Caco-2 (cell line): Measurements from ENCODE around the gene CCT8L2. TPM values are rescaled to one million over a fixed set of nuclear protein-coding genes. Genes with fewer than 3 reads are reported as not detected.
"Not testable (repeated sequence)": the region's sequence is repeated elsewhere in the genome, so short reads cannot be mapped to it uniquely, and the experiment has no call there.

Experiments used
- BruUV-seq: library from RNA; stranded (reverse); fragments of 400-500 nt; replicated peaks from 2 replicates; lab custom pipeline; 2021; lab: Mats Ljungman, UMichigan
- CTCF ChIA-PET: fragments of 300-600 bp; sonication (Branson Sonifier 250); formaldehyde crosslinking; loops from one replicate; lab custom pipeline; 2022; ENCODE audit warnings: antibody characterized with exemption; lab: Charles Lee
- POLR2A ChIA-PET: fragments of 300-600 bp; sonication (Branson Sonifier 250); formaldehyde crosslinking; loops from one replicate; lab custom pipeline; 2022; ENCODE audit warnings: antibody characterized with exemption; lab: Charles Lee
- DNase-seq, 2 experiments: peaks; one replicate each; pipeline versions ENCODE4 v3.0.0 to v3.0.0-alpha.2; 2020 to 2022
- H3K27me3 ChIP-seq: replicated peaks from 2 replicates; pipeline ENCODE4 v1.6.0; 2011; ENCODE audit warnings: low read length; ENCODE audit not compliant: control insufficient read depth, insufficient read depth
- H3K36me3 ChIP-seq: 2 replicates; pipeline ENCODE4 v1.5.1; 2011; ENCODE audit warnings: low read length; ENCODE audit not compliant: control insufficient read depth, insufficient read depth
- H3K4me1 ChIP-seq: fragments of 250-450 bp; sonication (Bioruptor Pico); 2 replicates; pipeline ENCODE4 v1.5.1; 2020; ENCODE audit warnings: mild to moderate bottlenecking
- H3K4me3 ChIP-seq: 2 replicates; pipeline ENCODE4 v1.5.1; 2011; ENCODE audit warnings: low read depth, mild to moderate bottlenecking, control low read depth, low read length
- H3K9me3 ChIP-seq: fragments of 250-450 bp; sonication (Bioruptor Pico); 2 replicates; pipeline ENCODE4 v1.5.1; 2020; ENCODE audit warnings: mild to moderate bottlenecking, moderate library complexity
- H3K27ac Mint-ChIP-seq: one replicate; pipeline ENCODE4 v1.8.0; 2022; ENCODE audit warnings: mixed read lengths; ENCODE audit not compliant: unreplicated experiment
- H3K27me3 Mint-ChIP-seq: one replicate; pipeline ENCODE4 v1.8.0; 2022; ENCODE audit warnings: mixed read lengths; ENCODE audit not compliant: insufficient read depth, unreplicated experiment
- H3K36me3 Mint-ChIP-seq: one replicate; pipeline ENCODE4 v1.8.0; 2022; ENCODE audit warnings: mild to moderate bottlenecking, mixed read lengths; ENCODE audit not compliant: insufficient read depth, unreplicated experiment
- H3K4me1 Mint-ChIP-seq: one replicate; pipeline ENCODE4 v1.8.0; 2022; ENCODE audit warnings: low read depth, mixed read lengths; ENCODE audit not compliant: unreplicated experiment
- H3K4me3 Mint-ChIP-seq: one replicate; pipeline ENCODE4 v1.8.0; 2022; ENCODE audit warnings: mild to moderate bottlenecking, moderate library complexity, mixed read lengths; ENCODE audit not compliant: unreplicated experiment
- H3K9me3 Mint-ChIP-seq: one replicate; pipeline ENCODE4 v1.8.0; 2022; ENCODE audit warnings: mixed read lengths; ENCODE audit not compliant: unreplicated experiment
- intact Hi-C: fragments of 100-400 bp; cut with micrococcal nuclease; formaldehyde crosslinking; loops from one replicate; pipeline ENCODE4 v1.10.0; 2022; ENCODE audit not compliant: unreplicated experiment
- total RNA-seq: library from RNA; stranded (reverse); gene quantifications from 2 replicates; pipeline ENCODE4 v1.2.3, GENCODE V29; 2022
- TF ChIP-seq, protein P1 (sequence below), 2 experiments: fragments of 200-600 bp in 1 of 2; IDR thresholded peaks; 1 replicate in 1 of 2; 2 replicates in 1 of 2; pipeline versions ENCODE4 v1.5.1 to v1.8.0; 2011 to 2022; ENCODE audit warnings: antibody characterized with exemption in 1 of 2, control low read depth in 1 of 2, inconsistent platforms in 1 of 2, low read depth in 1 of 2, low read length in 1 of 2, mild to moderate bottlenecking in 1 of 2, moderate library complexity in 1 of 2; ENCODE audit not compliant: insufficient read depth in 1 of 2, severe bottlenecking in 1 of 2, unreplicated experiment in 1 of 2

Gene CCT8L2
- total RNA-seq, 1 experiment from 2014 or later = not detected

DNA sequence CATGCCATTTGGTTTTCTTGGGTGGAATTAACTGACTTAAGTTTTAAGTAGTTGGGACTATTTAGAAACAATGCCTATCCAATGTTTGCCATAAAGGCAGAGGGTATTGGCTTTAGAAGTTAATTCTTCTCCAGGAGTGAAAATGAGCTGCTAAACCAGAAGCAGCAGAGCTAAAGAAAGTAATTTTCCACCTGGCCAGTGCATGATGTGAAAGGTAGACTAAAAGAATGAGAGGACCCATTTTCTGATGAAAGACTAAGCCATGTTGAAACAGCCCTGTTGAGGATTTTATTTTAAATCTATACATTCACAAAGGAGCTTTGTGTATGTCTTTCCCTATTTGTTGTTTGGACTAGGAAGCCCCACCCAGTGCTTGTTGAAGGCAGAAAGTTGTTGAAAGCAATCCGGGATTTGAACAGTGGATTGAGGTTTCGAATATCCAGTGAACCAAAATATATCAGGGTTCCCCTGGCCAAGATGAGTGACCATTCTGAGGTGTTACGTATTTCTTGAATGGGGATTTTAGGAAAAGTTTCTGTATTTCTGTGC, 23.9 kb upstream of the CCT8L2 start:
- H3K4me3 ChIP-seq, intact Hi-C loops, H3K36me3 ChIP-seq, H3K4me1 Mint-ChIP-seq, H3K4me3 Mint-ChIP-seq, POLR2A ChIA-PET, H3K27ac Mint-ChIP-seq, H3K4me1 ChIP-seq, H3K27me3 Mint-ChIP-seq, H3K36me3 Mint-ChIP-seq, H3K27me3 ChIP-seq, CTCF ChIA-PET, H3K9me3 ChIP-seq, BruUV-seq, DNase-seq: not testable (repeated sequence)
- H3K9me3 Mint-ChIP-seq = peaks cover 14% of the 10 kb centered on the region

DNA sequence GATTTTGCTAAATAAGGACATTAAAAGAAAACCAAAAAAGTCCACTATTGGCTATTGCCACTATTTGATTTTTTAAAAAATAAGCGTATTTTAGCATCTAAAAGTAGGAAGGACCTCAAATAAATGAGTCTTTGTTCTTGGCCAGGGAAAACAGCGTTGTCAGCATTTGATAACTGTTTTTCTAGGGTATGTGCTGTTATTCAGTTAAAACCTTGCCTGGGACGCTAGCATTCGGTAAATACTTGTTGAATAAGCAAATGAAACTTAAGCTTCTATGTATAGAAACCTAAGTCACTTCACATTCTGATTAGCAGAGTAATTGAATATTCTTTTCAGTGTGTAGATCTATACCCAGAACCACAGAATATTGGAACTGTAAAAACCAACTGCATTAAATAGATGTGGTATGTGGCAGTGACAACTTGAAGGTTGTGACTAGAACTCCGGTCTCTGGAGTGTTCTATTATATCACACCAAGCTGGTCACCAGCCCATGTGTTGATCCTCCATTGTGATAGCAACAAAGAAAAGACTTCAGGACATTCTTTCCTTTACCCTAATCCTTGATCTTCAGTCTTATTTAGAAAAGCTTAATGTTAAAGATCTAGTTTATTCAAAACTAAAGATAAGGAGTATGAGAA, 23.1 kb upstream of the CCT8L2 start:
- H3K9me3 Mint-ChIP-seq = peaks cover 16% of the 10 kb centered on the region
- DNase-seq, CTCF ChIA-PET, H3K36me3 Mint-ChIP-seq, intact Hi-C loops, BruUV-seq, POLR2A ChIA-PET, H3K4me3 Mint-ChIP-seq, H3K27ac Mint-ChIP-seq, H3K27me3 ChIP-seq, H3K4me1 ChIP-seq, H3K36me3 ChIP-seq, H3K4me1 Mint-ChIP-seq, H3K4me3 ChIP-seq, H3K27me3 Mint-ChIP-seq, H3K9me3 ChIP-seq: not testable (repeated sequence)

DNA sequence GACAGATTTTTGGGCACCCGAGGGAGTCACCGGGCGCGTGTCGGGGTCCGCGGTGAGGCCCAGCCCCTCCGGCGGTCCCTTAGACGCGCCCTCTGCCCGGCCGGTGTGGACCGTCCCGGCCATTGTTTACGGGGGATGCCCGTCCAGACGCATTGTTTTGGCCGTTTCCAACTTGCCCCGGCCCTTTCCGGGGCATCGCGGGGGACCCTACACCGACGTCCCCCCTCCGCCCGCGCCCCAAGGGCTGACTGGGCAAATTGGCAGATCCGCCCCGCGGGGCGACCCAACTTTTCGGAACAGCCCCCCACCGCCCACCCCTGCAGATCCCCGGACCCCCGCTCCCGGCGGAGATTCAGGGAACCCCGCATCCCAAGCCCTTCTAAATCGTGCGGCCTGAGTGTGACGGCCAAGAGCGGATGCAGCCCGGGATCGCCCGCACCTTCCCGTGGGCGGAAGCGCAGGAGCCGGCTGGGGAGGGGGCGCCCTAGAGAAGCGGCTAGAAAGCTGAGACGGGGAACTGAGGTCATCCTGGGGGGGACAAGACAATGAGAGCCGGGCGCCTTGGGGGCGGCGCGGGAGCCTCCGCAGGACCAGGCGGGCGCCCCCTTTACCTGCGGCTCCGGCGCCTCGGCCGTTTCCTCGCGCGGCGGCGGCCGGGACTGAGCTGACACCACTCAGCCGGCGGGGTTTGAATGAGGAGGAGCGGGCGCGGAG, 17.1 kb upstream of the CCT8L2 start:
- Histone ChIP-seq H3K9me3 (no peaks in the 10 kb centered on the region), H3K36me3 (no peaks in the 10 kb centered on the region), H3K4me1 (no peaks in the 10 kb centered on the region), H3K27me3 (no peaks in the 10 kb centered on the region), H3K4me3 (no peak overlapping the region)
- Mint-ChIP-seq H3K9me3 (peaks cover 16% of the 10 kb centered on the region), H3K36me3 (no peaks in the 10 kb centered on the region), H3K27me3 (peaks cover 4% of the 10 kb centered on the region), H3K4me1 (no peaks in the 10 kb centered on the region), H3K4me3 (no peak overlapping the region), H3K27ac (no peak overlapping the region)
- DNase-seq = no peak
- intact Hi-C loops = no loop called here
- no TSS peak for BruUV-seq
- TF ChIP-seq, protein P1, sequence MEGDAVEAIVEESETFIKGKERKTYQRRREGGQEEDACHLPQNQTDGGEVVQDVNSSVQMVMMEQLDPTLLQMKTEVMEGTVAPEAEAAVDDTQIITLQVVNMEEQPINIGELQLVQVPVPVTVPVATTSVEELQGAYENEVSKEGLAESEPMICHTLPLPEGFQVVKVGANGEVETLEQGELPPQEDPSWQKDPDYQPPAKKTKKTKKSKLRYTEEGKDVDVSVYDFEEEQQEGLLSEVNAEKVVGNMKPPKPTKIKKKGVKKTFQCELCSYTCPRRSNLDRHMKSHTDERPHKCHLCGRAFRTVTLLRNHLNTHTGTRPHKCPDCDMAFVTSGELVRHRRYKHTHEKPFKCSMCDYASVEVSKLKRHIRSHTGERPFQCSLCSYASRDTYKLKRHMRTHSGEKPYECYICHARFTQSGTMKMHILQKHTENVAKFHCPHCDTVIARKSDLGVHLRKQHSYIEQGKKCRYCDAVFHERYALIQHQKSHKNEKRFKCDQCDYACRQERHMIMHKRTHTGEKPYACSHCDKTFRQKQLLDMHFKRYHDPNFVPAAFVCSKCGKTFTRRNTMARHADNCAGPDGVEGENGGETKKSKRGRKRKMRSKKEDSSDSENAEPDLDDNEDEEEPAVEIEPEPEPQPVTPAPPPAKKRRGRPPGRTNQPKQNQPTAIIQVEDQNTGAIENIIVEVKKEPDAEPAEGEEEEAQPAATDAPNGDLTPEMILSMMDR (IDR thresholded peaks at IDR 0.05; ENCODE audit: insufficient read depth in 1 of 2, low read depth in 1 of 2, low read length in 1 of 2, severe bottlenecking in 1 of 2, unreplicated experiment in 1 of 2) = no peak
- CTCF ChIA-PET = no interaction called here
- POLR2A ChIA-PET = no interaction called here

DNA sequence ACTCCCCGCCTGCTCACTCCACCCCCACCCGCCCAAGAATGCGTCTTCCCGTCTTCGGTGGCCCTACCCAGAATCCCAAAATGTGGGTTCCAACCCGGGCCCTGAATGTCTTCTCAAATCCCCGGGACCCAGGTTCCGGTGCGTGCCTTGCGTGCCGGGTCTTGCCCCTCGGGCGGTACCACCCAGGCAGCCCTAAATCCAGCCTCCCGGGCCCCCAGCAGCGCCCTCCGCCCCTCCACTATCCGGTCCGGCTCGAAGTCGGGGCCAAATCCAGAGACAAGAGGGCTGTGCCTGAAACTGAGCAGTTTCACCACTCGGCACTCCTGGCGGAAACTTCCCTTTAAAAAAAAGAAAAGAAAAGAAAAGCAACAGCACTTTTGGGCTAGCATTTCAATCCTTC, 16.3 kb upstream of the CCT8L2 start:
- CTCF ChIA-PET = no interaction called here
- intact Hi-C loops = no loop called here
- Histone ChIP-seq H3K4me3 (no peak overlapping the region), H3K36me3 (no peaks in the 10 kb centered on the region), H3K4me1 (no peaks in the 10 kb centered on the region), H3K9me3 (no peaks in the 10 kb centered on the region), H3K27me3 (no peaks in the 10 kb centered on the region)
- Mint-ChIP-seq H3K4me3 (no peak overlapping the region), H3K27ac (no peak overlapping the region), H3K9me3 (peaks cover 16% of the 10 kb centered on the region), H3K36me3 (no peaks in the 10 kb centered on the region), H3K27me3 (peaks cover 4% of the 10 kb centered on the region), H3K4me1 (no peaks in the 10 kb centered on the region)
- POLR2A ChIA-PET = no interaction called here
- DNase-seq = no peak
- BruUV-seq = no TSS peak
- TF ChIP-seq, protein P1 (IDR thresholded peaks at IDR 0.05; ENCODE audit: insufficient read depth in 1 of 2, low read depth in 1 of 2, low read length in 1 of 2, severe bottlenecking in 1 of 2, unreplicated experiment in 1 of 2) = no peak

DNA sequence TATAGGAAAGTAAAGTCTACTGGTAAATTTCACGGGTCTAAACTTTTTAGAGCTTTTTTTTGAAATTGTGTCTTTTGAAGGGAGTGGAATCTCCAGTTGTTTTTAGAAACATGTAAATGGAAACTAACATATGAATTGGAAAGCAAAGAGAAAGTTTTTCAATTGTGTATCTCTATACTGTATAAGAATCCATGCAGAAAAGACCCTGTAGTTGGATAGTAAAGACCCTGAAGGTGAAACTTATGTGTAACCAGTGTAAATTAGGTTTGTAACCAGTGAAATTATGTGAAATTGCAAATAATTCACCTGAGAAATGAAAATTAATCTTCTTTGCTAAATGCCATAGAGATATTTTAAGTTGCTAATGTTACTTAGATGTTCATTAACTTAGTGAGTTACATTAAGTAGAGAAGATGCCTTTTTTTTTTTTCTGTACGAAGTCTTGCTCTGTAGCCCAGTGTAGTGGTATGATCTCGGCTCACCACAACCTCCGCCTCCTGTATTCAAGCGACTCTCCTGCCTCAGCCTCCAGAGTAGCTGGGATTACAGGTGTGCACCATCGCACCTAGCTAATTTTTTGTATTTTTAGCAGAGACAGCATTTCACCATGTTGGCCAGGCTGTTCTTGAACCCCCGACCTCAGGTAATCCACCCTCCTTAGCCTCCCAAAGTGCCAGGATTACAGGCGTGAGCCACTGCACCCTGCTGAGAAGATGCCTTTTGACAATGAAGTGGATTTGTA, 11.8 kb upstream of the CCT8L2 start:
- H3K27me3 Mint-ChIP-seq, intact Hi-C loops, H3K9me3 Mint-ChIP-seq, H3K27ac Mint-ChIP-seq, H3K9me3 ChIP-seq, H3K4me1 ChIP-seq, CTCF ChIA-PET, H3K4me3 ChIP-seq, DNase-seq, H3K36me3 ChIP-seq, H3K27me3 ChIP-seq, H3K4me1 Mint-ChIP-seq, H3K4me3 Mint-ChIP-seq, POLR2A ChIA-PET, BruUV-seq, H3K36me3 Mint-ChIP-seq: not testable (repeated sequence)
